CD4-positive, alpha-beta T cell treated with Interleukin-1 beta for 1 hour (primary cell): ENCODE data around the gene NENF.
"Not testable (repeated sequence)": the region's sequence is repeated elsewhere in the genome, so short reads cannot be mapped to it uniquely, and the experiment has no call there.

Experiments used
- DNase-seq, 2 donors: peaks; one replicate each; pipeline ENCODE4 v3.0.0-alpha.2; 2020 to 2022

Gene NENF

DNA sequence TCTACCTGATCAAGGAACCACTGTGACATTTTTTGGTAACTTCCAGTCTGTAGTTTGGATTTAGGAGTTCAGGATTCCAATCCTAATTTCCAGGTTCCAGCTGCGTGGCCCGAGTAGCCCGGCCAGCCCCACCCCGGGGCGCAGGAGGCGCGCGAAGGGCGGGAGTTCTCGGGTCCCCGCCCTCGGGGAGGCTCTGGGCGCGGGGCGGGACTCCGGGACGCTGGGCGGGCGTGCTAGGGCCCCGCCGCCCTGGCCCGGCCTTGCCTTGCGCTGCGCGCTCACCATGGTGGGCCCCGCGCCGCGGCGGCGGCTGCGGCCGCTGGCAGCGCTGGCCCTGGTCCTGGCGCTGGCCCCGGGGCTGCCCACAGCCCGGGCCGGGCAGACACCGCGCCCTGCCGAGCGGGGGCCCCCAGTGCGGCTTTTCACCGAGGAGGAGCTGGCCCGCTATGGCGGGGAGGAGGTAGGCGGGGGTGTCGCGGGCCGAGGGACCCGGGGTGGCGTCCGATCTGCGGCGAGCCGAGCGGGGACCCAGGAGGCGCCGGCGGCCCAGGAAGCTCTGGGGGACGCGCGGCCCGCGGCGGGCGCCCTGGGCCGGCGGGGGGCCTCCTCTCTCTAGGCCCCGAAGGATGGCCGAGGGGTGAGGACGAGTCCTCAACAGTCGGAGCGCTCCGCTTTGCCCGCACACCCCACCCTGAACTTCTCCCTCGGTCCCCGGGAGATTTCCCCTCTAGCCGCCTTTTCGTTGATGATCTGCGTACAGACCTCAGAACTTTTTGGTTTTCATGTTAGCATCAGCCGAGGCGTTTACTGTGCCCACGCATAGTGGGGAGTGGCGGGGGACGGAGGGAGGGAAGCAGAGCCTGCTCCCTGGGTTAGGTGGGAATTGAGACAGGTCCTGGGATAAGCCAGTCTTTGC is at the start of gene NENF:
Gene NENF, plus strand, starts transcription at position 260 of the 916 bp plus-strand sequence. Its CDS starts 24 bp downstream, at position 284.
- peak; percentile 69 to 73 for DNase-seq

DNA sequence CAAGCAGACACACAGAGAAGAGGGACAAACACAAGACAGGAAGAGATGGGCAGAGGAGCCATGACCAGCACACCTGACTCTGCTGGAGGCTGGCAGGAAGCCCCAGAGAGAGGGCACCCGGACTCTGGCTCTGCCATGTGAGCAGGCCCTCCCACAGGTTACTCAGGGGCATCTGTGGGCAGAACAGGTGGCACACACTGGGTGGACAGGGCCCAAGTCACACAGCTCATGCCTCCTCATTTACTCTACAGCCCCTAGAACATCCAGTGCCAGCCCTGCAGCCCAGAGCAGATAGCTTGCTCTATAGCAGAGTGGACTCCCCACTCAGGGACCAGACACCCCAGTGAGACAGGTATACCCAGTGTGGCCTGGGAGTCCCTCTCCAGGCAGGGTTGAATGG is 46.7 kb upstream of the NENF start:
- DNase-seq, result no peak

DNA sequence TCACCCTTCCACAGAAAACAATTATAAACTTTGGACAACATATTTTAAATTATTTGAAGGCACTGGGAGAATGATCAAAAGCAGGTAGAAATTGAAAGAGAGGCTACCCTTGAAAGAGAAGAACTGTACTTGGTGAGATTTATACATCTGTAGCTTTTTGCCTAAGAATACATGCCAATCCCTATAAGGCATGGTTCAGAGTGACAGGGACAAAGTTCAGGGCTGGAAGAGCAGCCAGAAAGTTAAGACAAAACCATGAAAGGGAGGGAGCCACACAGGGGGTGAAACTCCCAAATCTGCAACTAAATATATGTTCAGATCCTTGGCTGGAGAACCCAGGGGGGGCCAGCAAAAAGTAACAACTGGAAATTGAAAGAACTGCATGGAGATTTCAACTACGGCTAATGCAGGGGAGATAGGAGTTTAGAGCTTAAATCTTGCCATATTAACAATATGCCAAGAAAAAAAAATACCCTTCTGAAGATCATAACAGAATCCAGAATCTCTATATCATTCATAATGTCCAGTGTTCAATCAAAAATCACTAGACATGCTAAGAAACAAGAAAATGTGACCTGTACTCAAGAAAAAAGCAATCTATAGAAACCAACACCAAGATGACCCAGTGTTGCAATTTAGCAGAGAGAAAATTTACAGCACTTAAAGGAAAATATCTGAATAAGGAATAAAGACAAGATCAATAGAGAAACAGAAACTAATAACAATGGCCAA is 43.6 kb upstream of the NENF start:
- no peak for DNase-seq

DNA sequence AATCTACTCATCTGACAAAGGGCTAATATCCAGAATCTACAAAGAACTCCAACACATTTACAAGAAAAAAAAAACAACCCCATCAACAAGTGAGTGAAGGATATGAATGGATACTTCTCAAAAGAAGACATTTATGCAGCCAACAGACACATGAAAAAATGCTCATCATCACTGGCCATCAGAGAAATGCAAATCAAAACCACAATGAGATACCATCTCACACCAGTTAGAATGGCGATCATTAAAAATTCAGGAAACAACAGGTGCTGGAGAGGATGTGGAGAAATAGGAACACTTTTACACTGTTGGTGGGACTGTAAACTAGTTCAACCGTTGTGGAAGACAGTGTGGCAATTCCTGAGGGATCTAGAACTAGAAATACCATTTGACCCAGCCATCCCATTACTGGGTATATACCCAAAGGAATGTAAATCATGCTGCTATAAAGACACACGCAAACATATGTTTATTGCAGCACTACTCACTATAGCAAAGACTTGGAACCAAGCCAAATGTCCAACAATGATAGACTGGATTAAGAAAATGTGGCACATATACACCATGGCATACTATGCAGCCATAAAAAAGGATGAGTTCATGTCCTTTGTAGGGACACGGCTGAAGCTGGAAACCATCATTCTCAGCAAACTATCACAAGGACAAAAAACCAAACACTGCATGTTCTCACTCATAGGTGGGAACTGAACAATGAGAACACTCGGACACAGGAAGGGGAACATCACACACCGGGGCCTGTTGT is 36.9 kb upstream of the NENF start:
- DNase-seq, result not testable (repeated sequence)

DNA sequence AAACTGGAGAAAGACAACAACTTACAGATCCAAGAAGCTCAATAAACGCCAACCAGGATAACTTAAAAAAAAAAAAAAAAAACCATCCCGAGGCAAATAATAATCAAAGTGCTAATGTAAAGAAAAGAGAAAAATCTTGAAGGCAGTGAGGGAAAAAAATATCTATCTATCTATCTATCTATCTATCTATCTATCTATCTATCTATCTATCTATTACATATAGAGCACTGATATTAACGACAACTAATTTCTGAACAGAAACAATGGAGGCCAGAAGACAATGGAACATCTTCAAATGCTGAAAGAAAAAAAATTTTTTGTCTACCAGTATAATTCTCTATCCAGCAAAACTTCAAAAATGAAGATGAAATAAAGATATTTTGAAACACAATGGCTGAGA is 36.1 kb upstream of the NENF start:
- DNase-seq, result no peak

DNA sequence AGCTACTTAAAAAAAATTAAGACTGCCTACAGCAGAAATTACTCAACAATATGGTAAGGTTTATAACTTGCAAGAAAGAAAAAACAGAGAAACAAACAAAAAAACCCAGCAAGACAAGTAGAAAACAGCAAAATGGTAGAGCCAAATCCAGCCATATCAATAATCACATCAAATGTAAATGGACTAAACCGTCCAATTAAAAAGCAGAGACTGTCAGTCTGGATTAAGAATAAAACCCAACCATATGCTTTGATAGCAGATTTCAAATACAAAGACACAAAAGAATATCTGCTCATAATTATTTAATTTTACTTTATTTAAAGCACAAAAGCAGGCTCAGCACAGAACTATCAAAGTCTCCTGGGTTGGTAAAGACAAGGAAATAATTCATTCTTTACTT is 35.5 kb upstream of the NENF start:
- DNase-seq, result no peak

DNA sequence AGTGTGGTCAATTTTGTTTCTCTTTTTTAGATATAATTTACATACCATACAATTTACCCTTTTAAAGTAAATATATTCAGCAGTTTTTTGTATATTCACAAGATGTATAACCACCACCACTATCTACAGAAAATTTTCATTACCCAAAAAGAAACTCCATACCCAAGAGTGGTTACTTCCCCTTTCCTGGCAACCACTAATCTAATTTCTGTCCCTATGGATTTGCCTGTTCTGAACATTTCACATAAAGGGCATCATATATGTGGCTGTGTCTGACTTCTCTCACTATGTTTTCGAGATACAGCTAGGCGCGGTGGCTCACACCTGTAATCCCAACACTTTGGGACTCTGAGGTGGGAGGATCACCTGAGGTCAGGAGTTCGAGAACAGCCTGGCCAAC is 31.7 kb upstream of the NENF start:
- DNase-seq, result no peak

DNA sequence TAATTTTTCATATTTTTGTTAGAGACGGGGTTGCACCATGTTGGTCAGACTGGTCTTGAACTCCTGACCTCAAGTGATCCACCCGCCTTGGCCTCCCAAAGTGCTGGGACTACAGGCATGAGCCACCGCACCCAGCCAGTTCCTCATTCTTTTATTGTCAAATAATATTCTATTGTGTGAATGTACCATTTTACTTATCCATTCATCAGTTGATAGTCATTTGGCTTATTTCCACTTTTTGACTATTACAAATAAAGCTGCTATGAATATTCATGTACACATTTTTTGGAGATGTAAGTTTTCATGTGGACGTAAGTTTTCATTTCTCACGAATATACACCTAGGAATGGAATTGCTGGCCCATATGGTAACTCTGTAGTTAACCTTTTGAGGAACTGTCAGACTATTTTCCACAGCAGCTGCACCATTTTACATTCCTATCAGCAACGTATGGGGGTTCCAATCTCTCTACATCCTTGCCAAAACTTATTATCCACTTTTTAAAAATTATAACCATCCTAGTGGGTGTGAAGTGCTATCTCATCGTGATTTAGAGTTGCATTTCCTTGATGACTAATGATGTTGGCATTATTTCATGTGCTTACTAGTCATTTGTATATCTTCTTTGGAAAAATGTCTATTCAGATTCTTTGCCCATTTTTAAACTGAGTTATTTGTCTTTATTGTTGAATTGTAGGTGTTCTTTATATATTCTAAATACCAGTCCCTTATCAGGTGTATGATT is 30.7 kb upstream of the NENF start:
- no peak for DNase-seq

DNA sequence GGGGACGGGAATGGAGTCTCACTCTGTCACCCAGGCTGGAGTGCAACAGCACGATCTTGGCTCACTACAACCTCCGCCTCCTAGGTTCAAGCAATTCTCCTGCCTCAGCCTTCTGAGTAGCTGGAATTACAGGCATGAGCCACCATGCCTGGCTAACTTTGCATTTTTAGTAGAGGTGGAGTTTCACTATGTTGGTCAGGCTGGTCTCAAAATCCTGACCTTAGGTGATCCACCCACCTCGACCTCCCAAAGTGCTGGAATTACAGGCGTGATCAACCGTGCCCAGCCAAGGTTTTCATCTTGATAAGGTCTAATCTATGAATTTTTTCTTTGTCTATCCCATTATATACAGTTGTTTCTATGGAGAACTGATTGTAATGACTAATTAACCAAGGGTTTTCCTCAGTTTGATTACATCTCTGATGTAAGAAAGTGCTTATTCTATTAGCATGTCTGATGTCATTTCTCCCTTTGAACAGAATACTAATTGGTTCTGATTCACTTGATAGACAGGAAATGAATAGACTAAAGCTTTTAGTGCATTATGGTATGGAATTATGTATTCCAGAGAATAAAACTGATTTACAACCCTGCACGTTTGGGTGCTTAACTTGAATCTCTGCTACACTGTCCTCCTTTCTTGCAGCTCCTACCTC is 29.9 kb upstream of the NENF start:
- DNase-seq, result no peak

DNA sequence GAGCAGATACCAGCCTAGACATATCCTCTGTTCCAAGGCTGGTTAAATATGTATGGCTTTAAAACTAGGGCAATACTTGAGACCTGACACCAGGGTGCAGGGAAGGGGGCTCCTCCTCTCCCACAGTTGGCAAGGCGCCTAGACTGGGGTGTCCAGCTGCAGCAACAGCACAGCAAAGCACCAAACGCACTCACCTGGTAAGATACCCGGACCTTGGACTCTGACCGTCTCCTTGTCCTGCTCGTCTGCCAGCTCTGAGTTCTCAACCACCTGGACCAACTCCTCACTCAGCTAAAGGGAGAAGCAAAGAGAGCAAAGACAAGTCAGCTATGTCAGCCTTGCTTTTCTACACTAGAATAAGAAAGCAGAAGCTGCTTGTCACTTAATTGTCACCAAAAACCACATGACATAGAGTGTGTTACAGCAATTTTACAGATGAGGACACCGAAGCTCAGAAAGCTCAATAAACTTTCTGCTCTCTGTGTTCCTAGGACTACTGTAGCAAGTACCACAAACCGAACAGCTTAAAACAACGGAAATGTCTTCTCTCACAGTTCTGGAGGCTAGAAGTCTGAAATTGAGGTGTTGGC is 22.4 kb upstream of the NENF start:
- no peak for DNase-seq

DNA sequence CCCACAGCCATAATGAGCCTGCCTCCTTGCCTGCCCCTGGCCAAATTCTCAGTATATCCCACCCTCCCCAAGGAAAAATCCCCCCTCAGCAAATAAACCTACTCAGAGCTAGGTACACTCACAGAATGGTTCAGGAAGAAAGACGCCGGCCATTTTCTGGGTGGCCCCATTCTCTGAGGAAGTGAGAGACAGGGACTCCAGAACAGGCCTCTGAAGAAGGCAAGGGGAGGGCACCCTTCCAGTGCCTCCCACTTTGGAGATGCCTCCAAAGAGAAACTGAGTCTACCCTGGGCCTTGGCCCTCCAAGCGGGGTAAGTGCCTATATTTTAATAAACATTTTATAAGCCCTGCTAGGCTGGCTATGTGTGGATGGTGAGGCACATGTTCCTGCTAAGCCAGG is 20.3 kb upstream of the NENF start:
- DNase-seq, result no peak

DNA sequence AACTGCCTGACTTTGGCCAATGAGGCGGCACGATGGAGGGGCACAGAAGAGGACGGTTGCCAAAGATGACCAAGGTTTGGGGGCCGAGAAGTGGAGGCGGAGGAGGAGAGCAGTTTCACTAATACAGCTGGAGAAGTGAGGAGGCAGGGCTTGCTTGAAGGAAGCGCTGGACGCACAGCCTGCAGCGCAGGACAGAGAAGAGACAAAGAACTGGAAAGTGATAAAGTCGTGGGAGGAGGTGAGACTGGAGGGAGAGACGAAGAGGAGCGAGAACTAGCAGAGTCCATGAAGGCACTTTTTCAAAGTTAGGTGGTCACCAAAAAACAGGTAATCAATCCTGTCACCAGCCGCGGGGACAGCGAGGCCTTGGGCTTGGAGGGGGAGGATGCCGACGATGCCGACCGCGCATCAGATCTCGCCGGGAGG is 18.8 kb upstream of the NENF start:
- no peak for DNase-seq

DNA sequence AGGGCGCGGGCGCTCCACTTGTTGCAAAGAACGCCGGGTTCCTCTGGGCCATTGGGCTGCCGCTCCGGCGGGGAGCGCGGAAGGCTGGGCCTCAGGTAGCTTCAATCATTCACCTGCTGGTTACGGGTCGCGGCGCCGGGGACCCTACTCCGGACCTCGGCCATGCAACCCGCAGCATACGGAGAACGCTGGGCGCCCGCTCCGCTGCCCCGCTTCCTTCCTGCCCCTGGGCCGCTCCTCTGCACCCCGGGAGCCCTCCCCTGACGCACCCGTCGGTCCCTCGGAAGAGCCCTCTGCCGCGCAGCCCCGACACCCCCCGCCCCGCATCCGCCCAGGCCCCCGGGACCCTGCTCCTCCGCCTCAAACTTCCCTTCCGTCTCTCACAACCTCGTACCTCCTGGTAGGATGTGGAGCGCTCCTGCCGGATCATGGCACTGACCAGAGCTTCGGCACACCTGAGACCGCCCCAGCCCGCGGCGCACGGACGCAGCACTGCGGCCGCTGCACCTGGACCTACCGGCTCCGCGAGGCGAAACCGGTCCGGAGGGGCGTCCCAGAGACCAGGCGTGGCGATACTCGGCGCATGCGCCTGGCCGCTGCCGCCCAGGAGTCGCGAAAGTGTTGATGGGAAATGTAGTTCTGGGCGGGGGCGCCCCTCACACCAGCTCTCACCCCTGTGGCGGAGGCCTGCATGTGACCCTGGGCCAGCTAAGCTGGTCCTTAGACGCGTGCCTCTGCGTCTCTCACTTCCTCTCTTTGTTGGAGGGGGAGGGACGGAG is 18.2 kb upstream of the NENF start, which contains the start of gene PACC1:
Gene PACC1, minus strand, starts transcription at position 559 of the 779 bp plus-strand sequence. Its CDS starts 129 bp downstream, at position 430.
- DNase-seq, result peak; percentile 93 to 96

DNA sequence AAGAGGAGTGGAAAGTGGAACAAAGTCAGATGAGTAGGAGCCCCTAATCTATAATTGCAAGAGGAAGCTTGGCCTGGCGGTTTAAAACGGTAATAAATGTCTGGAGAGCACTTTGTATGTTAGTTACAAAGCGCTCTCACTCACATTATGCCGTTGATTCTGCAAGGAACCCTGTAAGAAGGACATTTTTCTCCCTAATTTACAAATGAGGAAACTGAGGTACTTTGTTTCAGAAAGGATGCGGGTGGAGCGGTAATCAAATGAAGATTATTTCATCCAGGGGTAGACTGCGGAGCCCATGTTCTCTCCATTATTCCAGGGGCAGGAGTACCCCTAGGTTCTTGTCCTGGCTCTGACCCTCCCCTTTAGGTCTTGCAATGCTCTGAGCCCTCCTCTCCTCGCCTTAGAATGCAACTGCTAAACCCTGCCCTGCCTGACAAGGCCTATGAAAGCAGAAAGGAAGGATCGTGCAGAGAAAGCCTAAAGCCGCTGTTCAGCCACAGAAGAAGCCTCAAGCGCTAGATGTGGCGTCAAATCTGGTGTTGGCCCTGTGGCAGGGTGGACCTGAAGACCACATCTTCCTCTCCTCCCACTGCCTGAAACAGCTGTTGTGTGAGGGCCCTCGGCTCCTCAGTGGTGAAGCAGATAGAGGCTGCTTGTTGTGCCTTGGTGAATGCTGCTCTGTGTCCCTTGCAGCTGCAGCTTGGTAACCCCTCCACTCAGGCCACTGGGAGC is 17.4 kb upstream of the NENF start:
- DNase-seq, result no peak

DNA sequence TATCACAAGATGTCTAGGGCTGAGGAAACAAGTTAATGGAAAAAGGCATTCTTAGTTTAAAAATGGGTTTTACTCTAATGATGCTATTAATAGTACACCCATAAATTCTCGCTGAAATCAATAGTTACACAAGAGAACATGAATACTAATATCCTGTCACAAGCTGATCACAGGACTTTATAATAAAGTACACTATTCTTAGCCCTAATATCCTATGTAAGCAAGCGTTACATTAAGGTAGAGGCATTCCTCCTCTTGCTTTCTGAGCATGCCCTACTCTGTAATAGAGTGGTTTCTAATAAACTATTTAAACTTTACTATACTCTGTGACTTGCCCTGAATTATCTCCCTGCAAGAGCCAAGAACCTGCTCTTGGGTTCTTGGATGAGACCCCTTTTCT is 11.6 kb upstream of the NENF start:
- no peak for DNase-seq

DNA sequence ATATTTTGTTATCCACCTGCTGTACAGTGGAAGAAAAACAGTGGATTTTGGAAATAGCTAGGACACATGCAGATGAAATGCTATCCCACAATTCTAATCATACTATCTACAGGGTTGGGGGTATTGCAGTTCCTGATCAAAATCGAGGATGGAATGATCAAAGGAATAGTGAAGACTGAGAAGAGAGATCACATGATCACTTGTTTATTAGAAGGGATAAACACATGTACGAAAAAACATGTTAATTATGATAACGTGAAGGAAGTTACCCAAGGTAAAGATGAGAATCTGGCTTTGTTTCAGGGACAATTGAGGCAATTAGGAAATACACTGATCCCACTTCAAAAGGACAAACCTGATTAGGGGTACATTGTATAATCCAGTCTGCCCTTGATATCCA is 8.8 kb upstream of the NENF start:
- no peak for DNase-seq

DNA sequence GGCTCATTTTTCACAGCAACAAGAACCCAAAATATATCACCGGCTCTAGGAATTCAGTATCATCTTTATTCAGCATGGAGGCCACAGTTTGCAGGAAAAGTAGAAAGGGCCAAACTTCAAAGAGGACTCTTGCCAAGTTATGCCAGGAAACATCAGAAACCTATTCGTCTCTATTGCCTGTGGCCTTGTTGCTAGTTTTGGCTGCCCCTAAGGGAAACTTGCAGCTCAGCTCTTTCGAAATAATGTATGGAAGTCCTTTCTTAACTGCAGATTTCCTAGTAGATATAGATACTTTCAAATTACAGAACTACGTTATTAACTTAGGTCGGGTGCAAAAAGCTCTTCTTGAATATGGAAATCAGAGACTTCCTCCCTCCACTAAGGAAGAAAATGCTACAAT is 4.2 kb upstream of the NENF start:
- no peak for DNase-seq

DNA sequence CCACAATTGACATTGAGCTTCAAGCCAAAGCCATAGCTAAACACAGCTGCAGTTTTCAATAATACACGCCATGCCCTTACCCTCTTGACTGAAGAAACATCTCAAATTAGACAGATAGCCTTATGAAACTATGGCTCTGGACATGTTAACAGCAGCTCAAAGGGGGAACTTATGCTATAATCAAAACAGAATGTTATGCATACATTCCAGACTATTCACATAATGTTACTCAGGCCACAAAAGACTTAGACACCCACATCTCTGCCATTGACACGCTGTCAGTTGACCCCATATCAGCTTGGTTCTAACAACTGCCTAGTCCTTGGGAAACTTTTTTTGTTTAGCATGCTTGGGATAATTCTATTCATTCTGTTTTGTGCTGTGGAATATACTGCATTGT is 2.3 kb upstream of the NENF start:
- no peak for DNase-seq

DNA sequence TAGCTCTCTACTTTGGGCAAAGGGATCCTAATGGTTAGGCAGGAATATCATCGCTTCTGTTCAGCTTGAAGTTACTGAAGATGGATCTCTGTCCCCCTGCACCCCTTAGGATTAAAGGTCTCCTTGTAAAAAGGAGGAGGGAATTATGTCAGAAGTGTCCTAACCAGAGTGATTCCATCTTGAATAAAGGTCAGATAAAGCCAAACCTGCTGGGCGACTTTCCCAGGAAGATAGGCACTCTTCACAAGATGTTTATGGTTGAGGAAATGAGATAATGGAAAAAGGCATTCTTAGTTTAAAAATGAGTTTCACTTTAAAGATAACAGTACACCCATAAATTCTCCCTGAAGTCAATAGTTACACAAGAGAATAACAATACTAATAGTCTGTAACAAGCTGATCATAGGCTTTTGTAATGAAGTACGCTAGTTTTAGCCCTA is 1.7 kb upstream of the NENF start:
- DNase-seq, result no peak

DNA sequence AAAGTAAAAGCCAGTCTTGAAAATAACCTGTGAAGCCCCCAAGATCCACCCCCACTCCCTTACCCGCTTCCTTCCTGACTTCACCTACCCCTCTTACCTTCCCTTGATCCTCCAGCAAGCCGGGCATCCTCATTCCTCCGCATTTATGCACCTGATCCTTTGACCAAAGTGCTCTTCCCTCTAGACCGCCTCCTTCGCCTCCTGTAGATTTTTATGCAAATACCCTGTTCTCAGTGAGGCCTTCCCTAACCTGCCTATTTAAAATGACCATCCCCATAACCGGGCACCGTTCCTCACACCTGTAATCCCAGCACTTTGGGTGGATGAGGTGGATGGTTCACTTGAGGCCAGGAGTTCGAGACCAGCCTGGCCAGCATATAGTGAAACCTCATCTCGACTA is 1.1 kb upstream of the NENF start:
- no peak for DNase-seq
